Fibroblast of the aortic adventitia (primary cell): ENCODE data around the gene EDNRB. TPM values are rescaled to one million over a fixed set of nuclear protein-coding genes. Genes with fewer than 3 reads are reported as not detected.

ENCODE experiments used
- DNase-seq: peaks from one replicate; pipeline ENCODE4 v3.0.0-alpha.2; 2010; ENCODE audit warnings: low read depth
- H3K4me3 ChIP-seq: 2 replicates; pipeline ENCODE4 v1.5.1; 2011; ENCODE audit warnings: low read depth, mild to moderate bottlenecking, control low read depth, low read length, moderate library complexity
- CTCF ChIP-seq: IDR thresholded peaks from 2 replicates; pipeline ENCODE4 v1.5.1; 2011; ENCODE audit warnings: mild to moderate bottlenecking, low read length, control low read depth, inconsistent platforms; ENCODE audit not compliant: insufficient read depth
- total RNA-seq: library from RNA; depleted of rRNA; stranded (reverse); fragments of >200 nt; gene quantifications from 2 replicates; pipeline ENCODE4 v1.2.3, GENCODE V29; 2012; ENCODE audit warnings: low replicate concordance

Gene EDNRB
- total RNA-seq, 1 donor, result 23.3 TPM

- no peak for DNase-seq
- no peak for TF ChIP-seq CTCF
- no peak overlapping the region for H3K4me3 ChIP-seq
Measured at GRCh38 chr13:77928909-77929308, 10.3 kb upstream of the EDNRB start.

GRCh38 chr13:77925616-77926015 lies 7.0 kb upstream of the EDNRB start:
- no peak overlapping the region for H3K4me3 ChIP-seq
- TF ChIP-seq CTCF, result no peak
- DNase-seq, result no peak

GRCh38 chr13:77919921-77920294 lies 1.3 kb upstream of the EDNRB start:
- no peak overlapping the region for H3K4me3 ChIP-seq
- DNase-seq, result no peak
- TF ChIP-seq CTCF, result no peak

GRCh38 chr13:77919246-77919920 lies 752 bp upstream of the EDNRB start:
- peak; percentile 16 for DNase-seq
- TF ChIP-seq CTCF, result no peak
- H3K4me3 ChIP-seq, result peak overlapping the region; percentile 64

GRCh38 chr13:77916488-77916887 lies 2.1 kb downstream of the EDNRB start:
- no peak for DNase-seq
- no peak overlapping the region for H3K4me3 ChIP-seq
- no peak for TF ChIP-seq CTCF

- TF ChIP-seq CTCF, result no peak
- no peak overlapping the region for H3K4me3 ChIP-seq
- no peak for DNase-seq
Measured at GRCh38 chr13:77915686-77916085, 2.9 kb downstream of the EDNRB start.

- no peak for TF ChIP-seq CTCF
- no peak for DNase-seq
- no peak overlapping the region for H3K4me3 ChIP-seq
Measured at GRCh38 chr13:77913003-77913402, 5.6 kb downstream of the EDNRB start.
